K562 (cell line): Measurements from ENCODE around the gene PEX5L. TPM values are rescaled to one million over a fixed set of nuclear protein-coding genes. Genes with fewer than 3 reads are reported as not detected.

Source experiments
- ATAC-seq: fragments of 200-7000 bp; cut with Tn5 transposase; 3 replicates; pipeline ENCODE4 v1.9.1; 2020; ENCODE audit warnings: moderate library complexity
- BruUV-seq: library from RNA; stranded (reverse); fragments of 400-500 nt; replicated peaks from 2 replicates; lab custom pipeline; 2021; lab: Mats Ljungman, UMichigan
- CTCF ChIA-PET: fragments of 300-600 bp; formaldehyde crosslinking; extraction: SDS; loops from one replicate; lab custom pipeline; 2021; ENCODE audit warnings: low intra/inter-chr PET ratio; lab: Yijun Ruan, JAX
- POLR2A ChIA-PET: fragments of 300-600, 350-650 bp; sonication (Branson Sonifier 250); formaldehyde crosslinking; extraction: SDS; loops from one replicate; lab custom pipeline; 2021; ENCODE audit warnings: antibody characterized with exemption, inconsistent platforms; lab: Yijun Ruan, JAX
- DNase-seq, 4 experiments: peaks; one replicate each; pipeline versions ENCODE4 v3.0.0 to v3.0.0-alpha.2; 2011 to 2018; ENCODE audit warnings: low spot score in 3 of 4, mixed read lengths in 3 of 4; ENCODE audit errors: extremely low read depth in 1 of 4
- FAIRE-seq: peaks from 2 replicates; lab custom pipeline; 2011; peaks lifted over from hg19 to GRCh38; lab: Jason Lieb, UNC
- H2AFZ ChIP-seq: 2 replicates; pipeline ENCODE4 v1.6.0; 2011; ENCODE audit warnings: low read depth, low read length, control low read depth, inconsistent platforms
- H3K27ac ChIP-seq: fragments of 200-600 bp; 3 replicates; pipeline ENCODE4 v1.8.0; 2011; ENCODE audit warnings: low read depth, mild to moderate bottlenecking, control low read depth, inconsistent platforms, low read length, moderate library complexity, mixed read lengths; ENCODE audit errors: extremely low read depth
- H3K27me3 ChIP-seq, 2 experiments: fragments of 300-600 bp in 1 of 2; 2 replicates in 1 of 2; 3 replicates in 1 of 2; pipeline versions ENCODE4 v1.6.0 to v1.8.0; 2011; ENCODE audit warnings: inconsistent platforms in 2 of 2, low read length in 2 of 2, mild to moderate bottlenecking in 1 of 2, mixed read lengths in 1 of 2, moderate library complexity in 1 of 2; ENCODE audit not compliant: control insufficient read depth in 2 of 2, insufficient read depth in 2 of 2
- H3K36me3 ChIP-seq: fragments of 300-600 bp; 3 replicates; pipeline ENCODE4 v1.8.0; 2011; ENCODE audit warnings: mild to moderate bottlenecking, low read length, inconsistent platforms; ENCODE audit not compliant: control insufficient read depth, insufficient read depth
- H3K4me1 ChIP-seq, 2 experiments: fragments of 200-600 bp in 1 of 2; replicated peaks in 1 of 2; 2 replicates in 1 of 2; 3 replicates in 1 of 2; pipeline versions ENCODE4 v1.5.1 to v1.8.0; 2011; ENCODE audit warnings: inconsistent platforms in 2 of 2, low read length in 2 of 2, mild to moderate bottlenecking in 1 of 2, mixed read lengths in 1 of 2, moderate library complexity in 1 of 2; ENCODE audit not compliant: control insufficient read depth in 2 of 2, insufficient read depth in 2 of 2
- H3K4me2 ChIP-seq: 2 replicates; pipeline ENCODE4 v1.6.1; 2011; ENCODE audit warnings: low read length, control low read depth, inconsistent platforms, mixed read lengths; ENCODE audit not compliant: insufficient read depth
- H3K4me3 ChIP-seq: fragments of 200-600 bp; sonication (generic), shearing (Covaris generic); 2 replicates; pipeline ENCODE4 v1.5.1; 2016; ENCODE audit warnings: control low read depth, inconsistent platforms
- H3K79me2 ChIP-seq: fragments of 200-600 bp; 3 replicates; pipeline ENCODE4 v1.8.0; 2011; ENCODE audit warnings: low read length, inconsistent platforms; ENCODE audit not compliant: control insufficient read depth, insufficient read depth
- H3K9ac ChIP-seq, 2 experiments: 2 replicates each; pipeline versions ENCODE4 v1.6.0 to v1.6.1; 2011; ENCODE audit warnings: low read depth in 2 of 2, low read length in 2 of 2, control low read depth in 1 of 2, inconsistent platforms in 1 of 2, mild to moderate bottlenecking in 1 of 2, mixed read lengths in 1 of 2; ENCODE audit not compliant: insufficient read depth in 1 of 2
- H3K9me1 ChIP-seq: one replicate; pipeline ENCODE4 v1.6.0; 2011; ENCODE audit warnings: inconsistent platforms, mild to moderate bottlenecking, low read length, moderate library complexity; ENCODE audit not compliant: control insufficient read depth, insufficient read depth
- H3K9me3 ChIP-seq: replicated peaks from 2 replicates; pipeline ENCODE4 v1.5.1; 2011; ENCODE audit warnings: low read depth, low read length, inconsistent platforms; ENCODE audit not compliant: control insufficient read depth, insufficient read depth
- H4K20me1 ChIP-seq: replicated peaks from 2 replicates; pipeline ENCODE4 v1.6.1; 2011; ENCODE audit warnings: low read length, inconsistent platforms, mixed read lengths; ENCODE audit not compliant: control insufficient read depth, insufficient read depth
- MEF2D ChIP-seq: conservative IDR thresholded peaks from 2 replicates; pipeline ENCODE4 v1.6.1; 2016; ENCODE audit warnings: low read depth, missing genetic modification characterization, missing compliant biosample characterization
- TEAD1 ChIP-seq, 2 experiments: fragments of 450-650 bp in 1 of 2; sonication (generic) in 1 of 2; formaldehyde crosslinking; IDR thresholded peaks; 2 replicates each; pipeline versions ENCODE4 v1.4.0 to v1.8.0; 2020 to 2022; ENCODE audit warnings: mild to moderate bottlenecking in 2 of 2, missing genetic modification reagents in 1 of 2
- ZNF316 ChIP-seq: fragments of 450-650 bp; IDR thresholded peaks from 2 replicates; pipeline ENCODE4 v1.6.1; 2016
- ZNF79 ChIP-seq: fragments of 250-450 bp; sonication (Bioruptor Pico); IDR thresholded peaks from 2 replicates; pipeline ENCODE4 v1.4.0; 2020; ENCODE audit warnings: low read depth, mild to moderate bottlenecking, moderate library complexity
- WGBS: fragments of 100-300 bp; shearing (Covaris generic); methylation state at CpG from one replicate; pipeline ENCODE4 v1.1.6; 2016; ENCODE audit warnings: low coverage, mixed read lengths; ENCODE audit not compliant: insufficient coverage; ENCODE audit errors: missing lambda C conversion rate; 5-methylcytosine and 5-hydroxymethylcytosine counted together
- in situ Hi-C: fragments of 300-500 bp; cut with MboI; formaldehyde crosslinking; loops from 4 replicates; pipeline ENCODE4 v1.15.0; 2018; ENCODE audit warnings: inconsistent platforms, mixed read lengths
- intact Hi-C: fragments of 100-400 bp; cut with micrococcal nuclease; formaldehyde crosslinking; loops from 2 replicates; pipeline ENCODE4 v1.14.2; 2022
- polyA plus RNA-seq, 8 experiments: library from polyadenylated mRNA; depleted of rRNA in 4 of 8; stranded (reverse) in 5 of 8; unstranded in 3 of 8; fragments of >200 nt; fragmentation: Nextera tagmentation in 2 of 8; fragmentation: Illumina TruSeq in 1 of 8; extraction: Ambion mirVana in 2 of 8; extraction: Trizol in 1 of 8; gene quantifications; 2 replicates each; pipeline versions ENCODE4 v1.2.1 to v1.2.3, GENCODE V29; 2011 to 2014; ENCODE audit warnings: inconsistent platforms in 1 of 8, missing spikeins in 1 of 8
- total RNA-seq, 7 experiments: library from RNA; depleted of rRNA in 6 of 7; stranded (reverse); fragments of >200 nt in 6 of 7; fragmentation: Illumina TruSeq in 2 of 7; extraction: Trizol in 2 of 7; gene quantifications; 2 replicates each; pipeline versions ENCODE4 v1.2.1 to v1.2.3, GENCODE V29; 2011 to 2021; ENCODE audit warnings: low replicate concordance in 1 of 7
- TF ChIP-seq, protein P1 (sequence below), 2 experiments: fragments of 450-650 bp in 1 of 2; sonication (generic) in 1 of 2; formaldehyde crosslinking in 1 of 2; IDR thresholded peaks; 2 replicates each; pipeline versions ENCODE4 v1.7.1 to v1.9.0; 2016 to 2022; ENCODE audit warnings: inconsistent platforms in 1 of 2, mild to moderate bottlenecking in 1 of 2, missing genetic modification reagents in 1 of 2

The PEX5L gene
- total and polyA plus RNA-seq, 9 of the 15 experiments (the other 6 are each of a cell fraction or from before 2014, with no cell fraction given): not detected

DNA sequence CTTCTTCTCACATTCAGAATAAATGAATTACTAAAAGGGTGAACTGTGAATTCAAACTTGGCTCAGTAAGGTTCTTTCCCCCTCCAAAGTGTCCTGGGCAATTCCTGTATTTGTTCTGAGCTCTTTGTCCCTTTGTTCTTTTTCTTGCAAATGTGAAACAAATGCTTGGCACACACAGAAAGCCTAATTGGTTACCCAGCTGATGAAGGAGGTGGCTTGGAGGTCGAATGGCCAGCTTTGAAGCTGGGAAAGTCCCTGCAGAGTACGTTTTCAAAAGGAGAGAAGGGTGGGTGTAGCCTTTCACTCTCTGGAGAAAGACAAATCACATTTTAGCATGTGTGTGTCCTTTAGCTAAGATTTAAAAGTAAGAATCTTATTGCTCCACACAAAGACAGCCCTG lies 154.4 kb downstream of the PEX5L start:
- no peak for ATAC-seq
- ChIA-PET CTCF (no interaction called here), POLR2A (no interaction called here)
- Histone ChIP-seq H3K4me1 (no peaks in the 10 kb centered on the region), H3K9ac (no peak overlapping the region), H3K79me2 (no peaks in the 10 kb centered on the region), H3K27me3 (no peaks in the 10 kb centered on the region), H3K4me3 (no peak overlapping the region), H4K20me1 (no peaks in the 10 kb centered on the region), H3K9me3 (no peaks in the 10 kb centered on the region), H2AFZ (no peak overlapping the region), H3K27ac (no peak overlapping the region), H3K4me2 (no peak overlapping the region), H3K9me1 (no peaks in the 10 kb centered on the region), H3K36me3 (no peaks in the 10 kb centered on the region)
- BruUV-seq: no TSS peak
- no peak for DNase-seq
- in situ Hi-C loops: no loop called here
- no peak for TF ChIP-seq ZNF79
- intact Hi-C loops: no loop called here
- no peak for FAIRE-seq
- WGBS: 0% methylated on average over 2 of the region's 2 CpGs

DNA sequence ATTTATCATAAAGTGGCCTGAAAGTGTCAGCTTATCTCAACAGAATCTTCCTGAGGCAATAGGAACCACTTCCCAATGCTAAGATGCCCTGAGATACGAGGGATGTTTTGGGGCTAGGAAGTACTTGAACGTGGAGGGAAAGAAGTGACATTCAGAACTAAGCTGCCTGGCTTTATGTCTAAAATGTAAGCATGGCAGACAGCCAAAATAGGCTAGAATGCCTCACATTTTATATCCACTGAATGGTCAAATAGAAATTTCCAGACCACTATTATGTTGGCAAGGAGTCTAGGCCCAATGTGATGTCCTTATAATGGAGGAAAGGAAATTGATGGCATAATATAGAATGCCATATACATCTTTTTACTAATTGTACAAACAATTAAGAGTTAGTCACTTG lies 154.9 kb downstream of the PEX5L start:
- Histone ChIP-seq H3K9me3 (no peaks in the 10 kb centered on the region), H3K27me3 (no peaks in the 10 kb centered on the region), H4K20me1 (no peaks in the 10 kb centered on the region), H3K4me3 (no peak overlapping the region), H2AFZ (no peak overlapping the region), H3K79me2 (no peaks in the 10 kb centered on the region), H3K9me1 (no peaks in the 10 kb centered on the region), H3K4me1 (no peaks in the 10 kb centered on the region), H3K9ac (no peak overlapping the region), H3K36me3 (no peaks in the 10 kb centered on the region), H3K27ac (no peak overlapping the region), H3K4me2 (no peak overlapping the region)
- WGBS: 0% methylated on average over 2 of the region's 2 CpGs
- in situ Hi-C loops: no loop called here
- FAIRE-seq (no peak), ATAC-seq (no peak), DNase-seq (no peak)
- BruUV-seq: no TSS peak
- CTCF ChIA-PET: no interaction called here
- POLR2A ChIA-PET: no interaction called here
- intact Hi-C loops: no loop called here
- TF ChIP-seq ZNF316 (no peak), MEF2D (tag) (no peak), TEAD1 (CRISPR knock-in tag; IDR thresholded peaks at IDR 0.05) (no peak)
- TF ChIP-seq, protein P1, sequence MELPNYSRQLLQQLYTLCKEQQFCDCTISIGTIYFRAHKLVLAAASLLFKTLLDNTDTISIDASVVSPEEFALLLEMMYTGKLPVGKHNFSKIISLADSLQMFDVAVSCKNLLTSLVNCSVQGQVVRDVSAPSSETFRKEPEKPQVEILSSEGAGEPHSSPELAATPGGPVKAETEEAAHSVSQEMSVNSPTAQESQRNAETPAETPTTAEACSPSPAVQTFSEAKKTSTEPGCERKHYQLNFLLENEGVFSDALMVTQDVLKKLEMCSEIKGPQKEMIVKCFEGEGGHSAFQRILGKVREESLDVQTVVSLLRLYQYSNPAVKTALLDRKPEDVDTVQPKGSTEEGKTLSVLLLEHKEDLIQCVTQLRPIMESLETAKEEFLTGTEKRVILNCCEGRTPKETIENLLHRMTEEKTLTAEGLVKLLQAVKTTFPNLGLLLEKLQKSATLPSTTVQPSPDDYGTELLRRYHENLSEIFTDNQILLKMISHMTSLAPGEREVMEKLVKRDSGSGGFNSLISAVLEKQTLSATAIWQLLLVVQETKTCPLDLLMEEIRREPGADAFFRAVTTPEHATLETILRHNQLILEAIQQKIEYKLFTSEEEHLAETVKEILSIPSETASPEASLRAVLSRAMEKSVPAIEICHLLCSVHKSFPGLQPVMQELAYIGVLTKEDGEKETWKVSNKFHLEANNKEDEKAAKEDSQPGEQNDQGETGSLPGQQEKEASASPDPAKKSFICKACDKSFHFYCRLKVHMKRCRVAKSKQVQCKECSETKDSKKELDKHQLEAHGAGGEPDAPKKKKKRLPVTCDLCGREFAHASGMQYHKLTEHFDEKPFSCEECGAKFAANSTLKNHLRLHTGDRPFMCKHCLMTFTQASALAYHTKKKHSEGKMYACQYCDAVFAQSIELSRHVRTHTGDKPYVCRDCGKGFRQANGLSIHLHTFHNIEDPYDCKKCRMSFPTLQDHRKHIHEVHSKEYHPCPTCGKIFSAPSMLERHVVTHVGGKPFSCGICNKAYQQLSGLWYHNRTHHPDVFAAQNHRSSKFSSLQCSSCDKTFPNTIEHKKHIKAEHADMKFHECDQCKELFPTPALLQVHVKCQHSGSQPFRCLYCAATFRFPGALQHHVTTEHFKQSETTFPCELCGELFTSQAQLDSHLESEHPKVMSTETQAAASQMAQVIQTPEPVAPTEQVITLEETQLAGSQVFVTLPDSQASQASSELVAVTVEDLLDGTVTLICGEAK (IDR thresholded peaks at IDR 0.05): no peak
- TF ChIP-seq, protein P1 (CRISPR knock-in tag; IDR thresholded peaks at IDR 0.05): no peak
